ENCODE data around the gene PTH1R.

- no peak for TF ChIP-seq CTCF (IDR thresholded peaks at IDR 0.05)
- no peak for TF ChIP-seq POLR2A (IDR thresholded peaks at IDR 0.05)
Measured at GRCh38 chr3:46903341-46904302, 26.1 kb downstream of the PTH1R start.

All from esophagus squamous epithelium (tissue), 4 donors.